SK-N-MC (cell line): ENCODE results near the gene H2AZ2.
"Not testable (repeated sequence)": the region's sequence is repeated elsewhere in the genome, so short reads cannot be mapped to it uniquely, and the experiment has no call there.

Experiments used
- EZH2 ChIP-seq: fragments of 200-600 bp; sonication (generic); IDR thresholded peaks from one replicate; pipeline ENCODE4 v1.6.1; 2017; ENCODE audit warnings: antibody characterized with exemption
- FOXP2 ChIP-seq: optimal IDR thresholded peaks from 2 replicates; pipeline ENCODE3; 2011; ENCODE audit warnings: mild to moderate bottlenecking, moderate library complexity; ENCODE audit not compliant: insufficient read depth; ENCODE audit errors: extremely low read length, control extremely low read depth
- POLR2AphosphoS5 ChIP-seq: IDR thresholded peaks from 2 replicates; pipeline ENCODE4 v1.6.1; 2012; ENCODE audit warnings: mild to moderate bottlenecking, low read depth, low read length, borderline replicate concordance

DNA sequence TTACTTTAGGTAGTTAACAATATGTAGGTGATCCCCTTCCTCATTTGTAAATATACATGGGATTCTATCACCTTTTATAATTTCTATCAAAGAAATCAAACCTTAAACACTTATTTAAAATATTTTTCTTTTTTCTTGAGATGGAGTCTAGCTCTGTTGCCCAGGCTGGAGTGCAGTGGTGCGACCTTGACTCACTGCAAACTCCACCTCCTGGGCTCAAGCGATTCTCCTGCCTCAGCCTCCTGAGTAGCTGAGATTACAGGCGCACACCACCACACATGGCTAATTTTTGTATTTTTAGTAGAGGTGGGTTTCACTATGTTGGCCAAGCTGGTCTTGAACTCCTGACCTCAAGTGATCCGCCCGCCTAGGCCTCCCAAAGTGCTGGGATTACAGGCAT is 4.4 kb downstream of the H2AZ2 start:
- not testable (repeated sequence) for TF ChIP-seq EZH2, POLR2AphosphoS5, FOXP2
